K562 (cell line): ENCODE data around the gene CTRB1. TPM values are rescaled to one million over a fixed set of nuclear protein-coding genes. Genes with fewer than 3 reads are reported as not detected.

Source experiments
- FOSL1 ChIP-seq: fragments of 200-800 bp; sonication (Bioruptor generic); conservative IDR thresholded peaks from 2 replicates; pipeline ENCODE4 v1.6.1; 2016; ENCODE audit warnings: missing genetic modification characterization, missing compliant biosample characterization
- ZNF668 ChIP-seq: fragments of 250-450 bp; sonication (Bioruptor Pico); IDR thresholded peaks from 2 replicates; pipeline ENCODE4 v1.8.0; 2022; ENCODE audit warnings: mild to moderate bottlenecking, inconsistent platforms
- polyA plus RNA-seq, 8 experiments: library from polyadenylated mRNA; depleted of rRNA in 4 of 8; stranded (reverse) in 5 of 8; unstranded in 3 of 8; fragments of >200 nt; fragmentation: Nextera tagmentation in 2 of 8; fragmentation: Illumina TruSeq in 1 of 8; extraction: Ambion mirVana in 2 of 8; extraction: Trizol in 1 of 8; gene quantifications; 2 replicates each; pipeline versions ENCODE4 v1.2.1 to v1.2.3, GENCODE V29; 2011 to 2014; ENCODE audit warnings: inconsistent platforms in 1 of 8, missing spikeins in 1 of 8
- total RNA-seq, 7 experiments: library from RNA; depleted of rRNA in 6 of 7; stranded (reverse); fragments of >200 nt in 6 of 7; fragmentation: Illumina TruSeq in 2 of 7; extraction: Trizol in 2 of 7; gene quantifications; 2 replicates each; pipeline versions ENCODE4 v1.2.1 to v1.2.3, GENCODE V29; 2011 to 2021; ENCODE audit warnings: low replicate concordance in 1 of 7
- TF ChIP-seq, protein P1 (sequence below), 2 experiments: fragments of 450-650 bp; formaldehyde crosslinking in 1 of 2; IDR thresholded peaks; 2 replicates each; pipeline versions ENCODE4 v1.4.0 to v1.6.1; 2014 to 2020; ENCODE audit warnings: mild to moderate bottlenecking in 2 of 2, borderline replicate concordance in 1 of 2, low read depth in 1 of 2

The CTRB1 gene
- total and polyA plus RNA-seq, 9 of the 15 experiments (the other 6 are each of a cell fraction or from before 2014, with no cell fraction given) = 2.3 TPM; not detected in 8

DNA sequence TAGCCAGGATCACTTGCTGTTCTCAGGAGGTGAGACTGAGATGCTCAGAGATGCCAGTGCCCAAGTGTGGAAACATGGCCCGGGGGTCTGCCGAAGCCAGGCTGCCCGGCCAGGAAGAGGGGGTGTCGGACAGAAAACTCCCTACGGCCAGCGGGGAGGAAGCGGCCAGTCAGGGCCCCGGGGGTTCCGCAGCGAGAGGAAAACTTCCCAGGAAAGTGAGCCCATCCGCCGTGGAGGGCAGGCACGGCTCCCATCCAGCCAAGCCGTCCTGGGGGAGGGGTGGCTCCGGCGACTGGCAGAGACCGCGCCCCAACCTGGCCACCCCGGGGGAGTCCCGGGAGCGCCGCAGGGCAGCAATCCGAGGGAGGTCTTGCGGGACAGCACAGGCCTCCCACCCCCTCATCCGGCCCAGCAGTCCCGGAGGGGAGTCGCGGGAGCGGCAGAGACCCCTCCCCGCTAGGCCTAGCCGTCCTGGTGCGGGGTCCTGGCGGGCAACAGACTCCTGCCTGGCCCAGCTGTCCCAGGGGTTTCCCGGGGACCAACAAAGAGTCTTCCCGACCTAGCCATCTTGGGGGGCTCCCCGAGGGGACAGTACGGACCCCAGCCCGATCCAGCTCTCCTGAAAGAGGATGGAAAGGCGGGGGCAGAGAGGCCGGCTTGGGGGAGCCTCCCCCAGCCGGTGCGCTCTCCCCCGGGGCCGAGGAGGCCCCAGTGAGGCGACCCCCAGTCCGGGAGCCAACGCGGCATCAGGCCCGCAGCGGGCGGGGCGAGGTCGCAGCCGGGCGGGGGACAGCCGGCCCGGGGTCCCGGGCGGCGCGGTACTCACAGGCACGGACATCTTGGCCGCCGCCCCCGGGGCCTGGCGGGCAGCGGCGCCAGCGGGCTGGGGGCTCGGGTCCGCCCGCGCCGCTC is 46.5 kb downstream of the CTRB1 start (continued):
- TF ChIP-seq, protein P1, sequence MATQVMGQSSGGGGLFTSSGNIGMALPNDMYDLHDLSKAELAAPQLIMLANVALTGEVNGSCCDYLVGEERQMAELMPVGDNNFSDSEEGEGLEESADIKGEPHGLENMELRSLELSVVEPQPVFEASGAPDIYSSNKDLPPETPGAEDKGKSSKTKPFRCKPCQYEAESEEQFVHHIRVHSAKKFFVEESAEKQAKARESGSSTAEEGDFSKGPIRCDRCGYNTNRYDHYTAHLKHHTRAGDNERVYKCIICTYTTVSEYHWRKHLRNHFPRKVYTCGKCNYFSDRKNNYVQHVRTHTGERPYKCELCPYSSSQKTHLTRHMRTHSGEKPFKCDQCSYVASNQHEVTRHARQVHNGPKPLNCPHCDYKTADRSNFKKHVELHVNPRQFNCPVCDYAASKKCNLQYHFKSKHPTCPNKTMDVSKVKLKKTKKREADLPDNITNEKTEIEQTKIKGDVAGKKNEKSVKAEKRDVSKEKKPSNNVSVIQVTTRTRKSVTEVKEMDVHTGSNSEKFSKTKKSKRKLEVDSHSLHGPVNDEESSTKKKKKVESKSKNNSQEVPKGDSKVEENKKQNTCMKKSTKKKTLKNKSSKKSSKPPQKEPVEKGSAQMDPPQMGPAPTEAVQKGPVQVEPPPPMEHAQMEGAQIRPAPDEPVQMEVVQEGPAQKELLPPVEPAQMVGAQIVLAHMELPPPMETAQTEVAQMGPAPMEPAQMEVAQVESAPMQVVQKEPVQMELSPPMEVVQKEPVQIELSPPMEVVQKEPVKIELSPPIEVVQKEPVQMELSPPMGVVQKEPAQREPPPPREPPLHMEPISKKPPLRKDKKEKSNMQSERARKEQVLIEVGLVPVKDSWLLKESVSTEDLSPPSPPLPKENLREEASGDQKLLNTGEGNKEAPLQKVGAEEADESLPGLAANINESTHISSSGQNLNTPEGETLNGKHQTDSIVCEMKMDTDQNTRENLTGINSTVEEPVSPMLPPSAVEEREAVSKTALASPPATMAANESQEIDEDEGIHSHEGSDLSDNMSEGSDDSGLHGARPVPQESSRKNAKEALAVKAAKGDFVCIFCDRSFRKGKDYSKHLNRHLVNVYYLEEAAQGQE (IDR thresholded peaks at IDR 0.05; ENCODE audit: borderline replicate concordance) = no peak
- TF ChIP-seq, protein P1 (CRISPR knock-in tag; IDR thresholded peaks at IDR 0.05; ENCODE audit: low read depth) = no peak
- TF ChIP-seq ZNF668 (CRISPR knock-in tag) (no peak), FOSL1 (tag) (no peak)
